Upper lobe of left lung (tissue), 6 donors: Measurements from ENCODE around the gene ATXN7. TPM values are rescaled to one million over a fixed set of nuclear protein-coding genes. Genes with fewer than 3 reads are reported as not detected.

Source experiments
- ATAC-seq, 2 donors: fragments of 200-7000 bp; cut with Tn5 transposase; one replicate each; pipeline ENCODE4 v1.9.1; 2022; ENCODE audit warnings: mild to moderate bottlenecking in 2 of 2, moderate library complexity in 2 of 2; ENCODE audit not compliant: low FRiP score in 2 of 2
- DNase-seq, 2 donors: peaks; one replicate each; pipeline ENCODE4 v3.0.0-alpha.2; 2019 to 2020
- H3K27ac ChIP-seq, 4 donors: fragments of 200-600 bp; sonication (generic); one replicate each; pipeline ENCODE4 v1.5.1; 2016 to 2019
- H3K27me3 ChIP-seq, 4 donors: fragments of 200-600 bp; sonication (generic); one replicate each; pipeline ENCODE4 v1.5.1; 2017 to 2019
- H3K36me3 ChIP-seq, 4 donors: fragments of 200-600 bp; sonication (generic); one replicate each; pipeline ENCODE4 v1.5.1; 2016 to 2019
- H3K4me1 ChIP-seq, 4 donors: fragments of 200-600 bp; sonication (generic); one replicate each; pipeline ENCODE4 v1.5.1; 2018 to 2019
- H3K4me3 ChIP-seq, 4 donors: fragments of 200-600 bp; sonication (generic); one replicate each; pipeline ENCODE4 v1.5.1; 2017 to 2019; ENCODE audit warnings: mild to moderate bottlenecking in 2 of 4, moderate library complexity in 1 of 4
- H3K9me3 ChIP-seq, 4 donors: fragments of 200-600 bp; sonication (generic); one replicate each; pipeline ENCODE4 v1.5.1; 2018 to 2019
- CTCF ChIP-seq, 6 experiments: fragments of 450-650 bp in 4 of 6; fragments of 200-600 bp in 2 of 6; sonication (generic) in 2 of 6; IDR thresholded peaks; one replicate each; pipeline ENCODE4 v1.5.1; 2016 to 2019; ENCODE audit warnings: antibody characterized with exemption in 6 of 6
- EP300 ChIP-seq, 4 donors: sonication (generic); formaldehyde crosslinking; IDR thresholded peaks; one replicate each; pipeline ENCODE4 v1.5.1; 2017; ENCODE audit warnings: antibody characterized with exemption in 4 of 4, control low read depth in 2 of 4
- POLR2A ChIP-seq, 4 donors: fragments of 450-650 bp; IDR thresholded peaks; one replicate each; pipeline ENCODE4 v1.5.1; 2016 to 2017; ENCODE audit warnings: antibody characterized with exemption in 4 of 4, mild to moderate bottlenecking in 2 of 4
- POLR2AphosphoS5 ChIP-seq, 2 donors: sonication (generic); formaldehyde crosslinking; IDR thresholded peaks; one replicate each; pipeline ENCODE4 v1.5.1; 2017; ENCODE audit warnings: antibody characterized with exemption in 2 of 2
- WGBS, 2 donors: methylation state at CpG; one replicate each; pipeline ENCODE4 v1.1.5; 2017 to 2018; 5-methylcytosine and 5-hydroxymethylcytosine counted together
- total RNA-seq, 6 donors: library from RNA; depleted of rRNA in 4 of 6; stranded (reverse); fragments of >200 nt in 4 of 6; gene quantifications; one replicate each; pipeline versions ENCODE4 v1.1.0 to v1.2.1, GENCODE V29; 2016 to 2021
- donor health status: DM: no; HTN: no; CAD: no; lungs with moderate emphysema.
- donor health status: DM: no; HTN: yes; CAD: no; lungs with severe emphysema.

The ATXN7 gene
- total RNA-seq, 6 donors from 2014 or later = 29.5 to 83.8 (median 42.3) TPM

GRCh38 chr3:63864008-63864964 is 619 bp downstream of the ATXN7 start:
- 0% methylated on average over 27 to 70 of the region's 93 CpGs for WGBS, 2 donors
- H3K27ac ChIP-seq = peak overlapping the region; percentile 93 to 99 (median 96)

DNA sequence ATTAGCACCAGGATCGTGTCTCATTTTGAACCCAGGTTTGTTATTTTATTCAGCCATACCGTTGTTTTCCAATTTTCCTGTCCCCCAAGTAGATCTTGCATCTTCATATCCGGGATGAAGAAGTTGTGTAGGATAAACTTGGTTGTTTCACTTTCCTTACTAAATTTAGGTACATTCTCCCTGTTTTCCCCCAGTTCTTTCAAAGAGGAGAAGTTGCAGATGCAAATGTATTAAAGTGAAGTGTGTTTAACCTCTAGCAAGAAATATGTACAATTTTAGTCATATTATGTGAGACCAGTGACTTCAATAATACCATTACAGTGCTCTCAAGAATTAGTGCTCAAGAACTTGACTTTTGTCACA is 1.3 kb downstream of the ATXN7 start:
- Histone ChIP-seq H3K9me3 (no peaks in the 10 kb centered on the region), H3K4me3 (peak overlapping the region; percentile 89 to 99 (median 97)), H3K4me1 (peaks cover 7 to 19% (median 15%) of the 10 kb centered on the region in 4 donors), H3K27me3 (no peaks in the 10 kb centered on the region), H3K36me3 (no peaks in the 10 kb centered on the region), H3K27ac (peak overlapping the region; percentile 93 to 99 (median 96))
- no peak for TF ChIP-seq POLR2A (IDR thresholded peaks at IDR 0.05)
- TF ChIP-seq POLR2AphosphoS5 (IDR thresholded peaks at IDR 0.05) = no peak
- no peak for TF ChIP-seq EP300 (IDR thresholded peaks at IDR 0.05)
- no peak for TF ChIP-seq CTCF (IDR thresholded peaks at IDR 0.05)
- DNase-seq (no peak), ATAC-seq (no peak)
- 1 to 5% methylated on average over 3 of the region's 3 CpGs for WGBS, 2 donors

More at GRCh38 chr3:63864008-63864964, 619 bp downstream of the ATXN7 start:
- peak; percentile 39 to 63 for ATAC-seq
- H3K36me3 ChIP-seq = no peaks in the 10 kb centered on the region
- no peaks in the 10 kb centered on the region for H3K27me3 ChIP-seq
- no peaks in the 10 kb centered on the region for H3K9me3 ChIP-seq
- TF ChIP-seq POLR2A (IDR thresholded peaks at IDR 0.05) (peak in 1 of 4 donors; percentile 21), CTCF (IDR thresholded peaks at IDR 0.05) (no peak), EP300 (IDR thresholded peaks at IDR 0.05) (no peak), POLR2AphosphoS5 (IDR thresholded peaks at IDR 0.05) (peak in 1 of 2 donors; percentile 4)
- peak overlapping the region; percentile 89 to 99 (median 97) for H3K4me3 ChIP-seq
- H3K4me1 ChIP-seq = peaks cover 7 to 19% (median 15%) of the 10 kb centered on the region in 4 donors
- peak; percentile 55 to 91 for DNase-seq

DNA sequence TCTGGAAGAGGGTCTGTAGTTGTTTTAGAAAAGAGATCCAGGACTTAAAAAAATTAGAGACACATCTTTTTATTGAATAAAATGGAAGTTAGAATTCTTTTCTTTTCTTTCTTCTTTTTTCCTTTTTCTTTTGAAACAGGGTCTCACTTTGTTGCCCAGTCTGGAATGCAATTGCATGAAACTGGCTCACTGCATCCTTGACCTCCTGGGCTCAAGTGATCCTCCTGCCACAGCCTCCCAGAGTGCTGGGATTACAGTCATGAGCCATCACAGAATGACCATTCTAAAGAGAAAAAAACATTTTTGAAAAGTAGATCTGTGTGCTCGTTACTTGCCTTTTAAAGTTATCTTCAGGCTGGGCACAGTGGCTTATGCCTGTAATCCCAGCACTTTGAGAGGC is 3.6 kb downstream of the ATXN7 start:
- WGBS, 2 donors = 94 to 100% methylated on average over 1 of the region's 1 CpG
- no peak for ATAC-seq
- H3K4me3 ChIP-seq = no peak overlapping the region
- DNase-seq = no peak
- no peak overlapping the region for H3K27ac ChIP-seq
- H3K36me3 ChIP-seq = no peaks in the 10 kb centered on the region
- H3K4me1 ChIP-seq = peaks cover 7 to 16% (median 11%) of the 10 kb centered on the region in 4 donors
- H3K9me3 ChIP-seq = no peaks in the 10 kb centered on the region
- TF ChIP-seq POLR2AphosphoS5 (IDR thresholded peaks at IDR 0.05) (no peak), EP300 (IDR thresholded peaks at IDR 0.05) (no peak), CTCF (IDR thresholded peaks at IDR 0.05) (no peak)
- no peaks in the 10 kb centered on the region for H3K27me3 ChIP-seq

DNA sequence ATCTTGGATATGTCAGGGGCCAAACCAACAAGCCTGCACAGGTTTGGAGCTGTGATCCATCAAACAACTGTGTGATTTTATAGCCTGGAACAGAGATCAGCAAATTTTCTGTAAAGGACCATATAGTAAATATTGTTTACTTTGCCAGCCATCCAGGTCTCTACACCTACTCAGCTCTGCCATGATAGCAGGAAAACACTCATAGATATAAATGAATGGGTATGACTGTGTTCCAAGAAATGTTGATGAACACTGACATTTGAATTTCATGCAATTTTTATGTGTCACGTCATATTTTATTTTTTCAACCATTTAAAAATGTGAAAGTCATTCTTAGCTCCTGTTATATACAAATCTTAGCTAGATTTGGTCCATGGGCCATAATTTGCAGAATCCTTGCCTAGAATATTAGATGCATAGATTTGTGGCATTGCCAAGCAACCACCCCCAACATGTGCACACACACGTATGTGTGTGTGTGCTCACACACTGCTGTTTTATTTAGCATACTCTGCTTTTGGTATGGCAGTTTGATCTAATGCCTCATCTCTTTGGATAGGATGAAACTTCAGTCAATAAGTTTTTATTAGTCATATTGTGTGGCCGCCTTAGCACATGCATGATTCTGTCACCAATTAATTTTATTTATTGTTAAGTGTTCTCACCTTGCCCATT is 6.4 kb downstream of the ATXN7 start:
- WGBS, 2 donors = 86 to 90% methylated on average over 3 of the region's 3 CpGs

More for the DNA sequence above, 6.4 kb downstream of the ATXN7 start:
- DNase-seq (no peak), ATAC-seq (no peak)
- Histone ChIP-seq H3K27me3 (no peaks in the 10 kb centered on the region), H3K27ac (no peak overlapping the region), H3K4me3 (no peak overlapping the region), H3K4me1 (peaks cover 0 to 7% (median 4%) of the 10 kb centered on the region in 4 donors), H3K36me3 (no peaks in the 10 kb centered on the region), H3K9me3 (no peaks in the 10 kb centered on the region)
- TF ChIP-seq EP300 (IDR thresholded peaks at IDR 0.05) (no peak), POLR2A (IDR thresholded peaks at IDR 0.05) (no peak), CTCF (IDR thresholded peaks at IDR 0.05) (no peak), POLR2AphosphoS5 (IDR thresholded peaks at IDR 0.05) (no peak)
